Lower leg skin (tissue), 4 donors: ENCODE results near the gene PPP1R27. TPM values are rescaled to one million over a fixed set of nuclear protein-coding genes. Genes with fewer than 3 reads are reported as not detected.

Source experiments
- DNase-seq, 2 donors: peaks; one replicate each; pipeline ENCODE4 v3.0.0-alpha.2; 2019; ENCODE audit warnings: low spot score in 2 of 2
- H3K4me3 ChIP-seq: fragments of 200-600 bp; sonication (generic); 2 replicates; pipeline ENCODE4 v1.5.1; 2017; ENCODE audit warnings: mild to moderate bottlenecking, low read depth; ENCODE audit not compliant: poor library complexity, severe bottlenecking
- CTCF ChIP-seq, 3 donors: fragments of 450-650 bp; IDR thresholded peaks; one replicate each; pipeline ENCODE4 v1.5.1; 2016; ENCODE audit warnings: antibody characterized with exemption in 3 of 3, mild to moderate bottlenecking in 3 of 3, moderate library complexity in 2 of 3
- POLR2A ChIP-seq, 2 donors: fragments of 450-650 bp; IDR thresholded peaks; one replicate each; pipeline ENCODE4 v1.6.1; 2016 to 2017; ENCODE audit warnings: antibody characterized with exemption in 2 of 2, mild to moderate bottlenecking in 1 of 2, moderate library complexity in 1 of 2
- WGBS, 2 donors: methylation state at CpG; one replicate each; pipeline ENCODE4 v1.1.5; 2018; 5-methylcytosine and 5-hydroxymethylcytosine counted together
- intact Hi-C: fragments of 100-400 bp; cut with DNase I; formaldehyde crosslinking; loops from one replicate; pipeline ENCODE4 v1.15.0; 2023; ENCODE audit warnings: low total_unique reads
- total RNA-seq, 4 donors: library from RNA; depleted of rRNA; stranded (reverse); fragments of >200 nt; gene quantifications; one replicate each; pipeline ENCODE4 v1.1.0, GENCODE V29; 2016

Gene PPP1R27
- total RNA-seq, 4 donors from 2014 or later: 0.36 TPM; not detected in 3

DNA sequence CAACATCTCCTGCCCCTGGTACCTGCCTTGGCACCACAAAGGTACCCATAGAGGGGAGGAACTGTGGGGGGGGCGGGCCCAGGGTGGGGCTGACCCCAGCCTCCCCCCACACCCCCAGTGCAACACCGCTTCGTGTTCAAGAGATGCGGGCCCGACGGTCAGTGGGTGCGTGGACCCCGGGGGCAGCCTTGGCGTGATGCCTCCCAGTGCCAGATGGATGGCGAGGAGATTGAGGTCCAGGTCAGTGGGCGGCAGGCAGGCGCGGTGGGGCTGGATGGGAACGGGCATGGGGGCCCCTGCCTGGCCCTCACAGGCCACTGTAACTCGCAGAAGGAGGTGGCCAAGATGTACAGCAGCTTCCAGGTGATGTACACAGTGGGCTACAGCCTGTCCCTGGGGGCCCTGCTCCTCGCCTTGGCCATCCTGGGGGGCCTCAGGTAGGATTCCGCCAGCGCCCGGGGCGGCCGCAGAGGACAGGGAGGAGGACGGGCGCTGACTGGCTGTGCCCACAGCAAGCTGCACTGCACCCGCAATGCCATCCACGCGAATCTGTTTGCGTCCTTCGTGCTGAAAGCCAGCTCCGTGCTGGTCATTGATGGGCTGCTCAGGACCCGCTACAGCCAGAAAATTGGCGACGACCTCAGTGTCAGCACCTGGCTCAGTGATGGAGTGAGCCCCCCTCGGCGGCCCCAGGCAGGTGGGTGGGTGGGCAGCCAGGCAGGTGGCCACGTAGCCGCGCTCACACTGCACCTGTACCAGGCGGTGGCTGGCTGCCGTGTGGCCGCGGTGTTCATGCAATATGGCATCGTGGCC lies 23.8 kb downstream of the PPP1R27 start:
- intact Hi-C loops: no loop called here
- TF ChIP-seq CTCF (IDR thresholded peaks at IDR 0.05) (no peak), POLR2A (IDR thresholded peaks at IDR 0.05) (no peak)
- H3K4me3 ChIP-seq: no peak overlapping the region
- 82% methylated on average over 23 to 41 of the region's 42 CpGs for WGBS, 2 donors
- DNase-seq: no peak

DNA sequence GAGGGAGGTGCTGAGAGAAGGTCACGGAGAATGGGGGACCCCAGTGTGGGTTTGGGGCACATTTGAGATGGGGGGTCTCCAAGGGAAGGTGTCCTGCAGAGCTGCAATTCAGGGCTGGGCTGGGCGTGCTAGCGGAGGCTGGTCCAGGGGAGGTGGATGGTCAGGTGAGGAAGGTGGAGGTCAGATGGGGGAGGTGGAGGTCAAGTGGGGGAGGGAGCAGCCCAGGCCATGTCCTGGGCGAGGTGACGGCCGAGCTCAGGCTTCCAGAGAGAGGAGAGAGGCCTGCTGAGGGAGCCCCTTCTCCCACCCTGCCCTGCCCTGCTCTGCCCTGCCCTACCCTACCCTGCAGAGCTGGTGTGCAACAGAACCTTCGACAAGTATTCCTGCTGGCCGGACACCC lies 24.4 kb downstream of the PPP1R27 start:
- 73 to 75% methylated on average over 8 of the region's 8 CpGs for WGBS, 2 donors
- no peak overlapping the region for H3K4me3 ChIP-seq
- intact Hi-C loops: no loop called here
- no peak for DNase-seq
- TF ChIP-seq CTCF (IDR thresholded peaks at IDR 0.05) (no peak), POLR2A (IDR thresholded peaks at IDR 0.05) (no peak)

- no peak for TF ChIP-seq CTCF (IDR thresholded peaks at IDR 0.05)
- TF ChIP-seq POLR2A (IDR thresholded peaks at IDR 0.05): no peak
- intact Hi-C loops: no loop called here
- DNase-seq: no peak
- H3K4me3 ChIP-seq: no peak overlapping the region
- WGBS, 2 donors: 74 to 78% methylated on average over 7 of the region's 7 CpGs
Observed at GRCh38 chr17:81809556-81809998, 25.3 kb downstream of the PPP1R27 start.

GRCh38 chr17:81808778-81809555 lies 25.9 kb downstream of the PPP1R27 start:
- no peak for DNase-seq
- intact Hi-C loops: no loop called here
- 71 to 75% methylated on average over 17 to 20 of the region's 20 CpGs for WGBS, 2 donors
- TF ChIP-seq CTCF (IDR thresholded peaks at IDR 0.05) (no peak), POLR2A (IDR thresholded peaks at IDR 0.05) (no peak)
- H3K4me3 ChIP-seq: no peak overlapping the region

DNA sequence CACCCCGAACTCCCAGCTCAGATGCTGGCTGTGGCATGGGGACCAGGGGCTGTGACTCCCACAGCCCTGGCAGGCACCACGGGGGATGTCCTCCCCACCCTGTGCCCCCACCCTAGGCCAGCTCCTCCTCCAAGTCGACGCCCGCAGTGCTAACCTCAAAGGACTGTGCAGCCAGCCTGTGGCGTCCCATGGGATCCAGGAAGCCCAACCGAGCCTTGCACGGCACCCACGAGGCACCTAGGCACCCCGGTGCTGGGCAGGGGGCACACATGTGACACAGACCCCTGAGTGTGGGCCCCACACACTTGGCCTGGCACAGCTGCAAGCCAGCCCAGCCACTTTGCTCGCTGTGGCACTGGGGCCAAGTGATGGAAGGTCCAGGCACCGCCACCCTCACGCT lies 27.0 kb downstream of the PPP1R27 start:
- TF ChIP-seq CTCF (IDR thresholded peaks at IDR 0.05) (no peak), POLR2A (IDR thresholded peaks at IDR 0.05) (no peak)
- 27 to 39% methylated on average over 2 to 11 of the region's 13 CpGs for WGBS, 2 donors
- H3K4me3 ChIP-seq: no peak overlapping the region
- intact Hi-C loops: no loop called here
- no peak for DNase-seq
